ENCODE results near the gene SHLD1. TPM values are rescaled to one million over a fixed set of nuclear protein-coding genes. Genes with fewer than 3 reads are reported as not detected.

SHLD1 gene
- total and polyA plus RNA-seq, 2 experiments from 2014 or later: 8.3 to 9.1 TPM

GRCh38 chr20:5864873-5865587 is 114.8 kb downstream of the SHLD1 start:
- Histone ChIP-seq H3K4me1 (ENCODE audit: insufficient read depth) (no peaks in the 10 kb centered on the region), H3K27me3 (no peaks in the 10 kb centered on the region), H3K9me3 (ENCODE audit: low read depth) (no peaks in the 10 kb centered on the region), H3K27ac (no peak overlapping the region), H3K4me3 (no peak overlapping the region), H3K9me2 (replicated peaks; ENCODE audit: insufficient read depth) (no peaks in the 10 kb centered on the region), H4K20me1 (ENCODE audit: insufficient read depth, poor library complexity, severe bottlenecking) (no peaks in the 10 kb centered on the region), H3K4me2 (no peak overlapping the region), H3K79me2 (no peaks in the 10 kb centered on the region), H2AFZ (no peak overlapping the region), H3K36me3 (replicated peaks; ENCODE audit: insufficient read depth, low read depth) (no peaks in the 10 kb centered on the region)
- TF ChIP-seq EZH2phosphoT487 (IDR thresholded peaks at IDR 0.05; ENCODE audit: low read depth, severe bottlenecking, unreplicated experiment) (no peak), CTCF (IDR thresholded peaks at IDR 0.05; ENCODE audit: poor library complexity) (no peak), EZH2 (IDR thresholded peaks at IDR 0.05; ENCODE audit: borderline replicate concordance) (no peak)
- no peak for DNase-seq (ENCODE audit: low spot score)
- 76% methylated on average over 10 of the region's 10 CpGs for WGBS (ENCODE audit: low lambda C conversion rate, missing lambda C conversion rate)

GRCh38 chr20:5865604-5866003 is 115.4 kb downstream of the SHLD1 start:
- Histone ChIP-seq H3K36me3 (replicated peaks; ENCODE audit: insufficient read depth, low read depth) (no peaks in the 10 kb centered on the region), H3K27me3 (no peaks in the 10 kb centered on the region), H2AFZ (no peak overlapping the region), H4K20me1 (ENCODE audit: insufficient read depth, poor library complexity, severe bottlenecking) (no peaks in the 10 kb centered on the region), H3K79me2 (no peaks in the 10 kb centered on the region), H3K4me2 (no peak overlapping the region), H3K9me3 (ENCODE audit: low read depth) (no peaks in the 10 kb centered on the region), H3K9me2 (replicated peaks; ENCODE audit: insufficient read depth) (no peaks in the 10 kb centered on the region), H3K27ac (no peak overlapping the region), H3K4me3 (no peak overlapping the region), H3K4me1 (ENCODE audit: insufficient read depth) (no peaks in the 10 kb centered on the region)
- DNase-seq (ENCODE audit: low spot score): no peak
- 96% methylated on average over 2 of the region's 2 CpGs for WGBS (ENCODE audit: low lambda C conversion rate, missing lambda C conversion rate)
- TF ChIP-seq CTCF (IDR thresholded peaks at IDR 0.05; ENCODE audit: poor library complexity): no peak
- TF ChIP-seq EZH2 (IDR thresholded peaks at IDR 0.05; ENCODE audit: borderline replicate concordance): no peak
- TF ChIP-seq EZH2phosphoT487 (IDR thresholded peaks at IDR 0.05; ENCODE audit: low read depth, severe bottlenecking, unreplicated experiment): no peak

- H3K79me2 ChIP-seq: no peaks in the 10 kb centered on the region
- H3K27me3 ChIP-seq: no peaks in the 10 kb centered on the region
- H3K4me3 ChIP-seq: no peak overlapping the region
- DNase-seq (ENCODE audit: low spot score): no peak
- WGBS (ENCODE audit: low lambda C conversion rate, missing lambda C conversion rate): 68% methylated on average over 4 of the region's 4 CpGs
- no peaks in the 10 kb centered on the region for H3K9me3 ChIP-seq (ENCODE audit: low read depth)
- no peaks in the 10 kb centered on the region for H3K9me2 ChIP-seq (replicated peaks; ENCODE audit: insufficient read depth)
- H3K27ac ChIP-seq: no peak overlapping the region
- H3K4me1 ChIP-seq (ENCODE audit: insufficient read depth): no peaks in the 10 kb centered on the region
- no peak overlapping the region for H2AFZ ChIP-seq
- TF ChIP-seq CTCF (IDR thresholded peaks at IDR 0.05; ENCODE audit: poor library complexity) (no peak), EZH2 (IDR thresholded peaks at IDR 0.05; ENCODE audit: borderline replicate concordance) (no peak), EZH2phosphoT487 (IDR thresholded peaks at IDR 0.05; ENCODE audit: low read depth, severe bottlenecking, unreplicated experiment) (no peak)
- no peaks in the 10 kb centered on the region for H4K20me1 ChIP-seq (ENCODE audit: insufficient read depth, poor library complexity, severe bottlenecking)
- no peak overlapping the region for H3K4me2 ChIP-seq
- no peaks in the 10 kb centered on the region for H3K36me3 ChIP-seq (replicated peaks; ENCODE audit: insufficient read depth, low read depth)
These were observed 120.4 kb downstream of the SHLD1 start for GRCh38 chr20:5870568-5870981.
